GM19438 (cell line): ENCODE data around the gene INPP5E.

Source experiments
- ATAC-seq: cut with Tn5 transposase; IDR thresholded peaks from one replicate; pipeline ENCODE4 v1.9.1; 2021; ENCODE audit warnings: low read depth; ENCODE audit not compliant: unreplicated experiment

Gene INPP5E, protein sequence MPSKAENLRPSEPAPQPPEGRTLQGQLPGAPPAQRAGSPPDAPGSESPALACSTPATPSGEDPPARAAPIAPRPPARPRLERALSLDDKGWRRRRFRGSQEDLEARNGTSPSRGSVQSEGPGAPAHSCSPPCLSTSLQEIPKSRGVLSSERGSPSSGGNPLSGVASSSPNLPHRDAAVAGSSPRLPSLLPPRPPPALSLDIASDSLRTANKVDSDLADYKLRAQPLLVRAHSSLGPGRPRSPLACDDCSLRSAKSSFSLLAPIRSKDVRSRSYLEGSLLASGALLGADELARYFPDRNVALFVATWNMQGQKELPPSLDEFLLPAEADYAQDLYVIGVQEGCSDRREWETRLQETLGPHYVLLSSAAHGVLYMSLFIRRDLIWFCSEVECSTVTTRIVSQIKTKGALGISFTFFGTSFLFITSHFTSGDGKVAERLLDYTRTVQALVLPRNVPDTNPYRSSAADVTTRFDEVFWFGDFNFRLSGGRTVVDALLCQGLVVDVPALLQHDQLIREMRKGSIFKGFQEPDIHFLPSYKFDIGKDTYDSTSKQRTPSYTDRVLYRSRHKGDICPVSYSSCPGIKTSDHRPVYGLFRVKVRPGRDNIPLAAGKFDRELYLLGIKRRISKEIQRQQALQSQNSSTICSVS

DNA sequence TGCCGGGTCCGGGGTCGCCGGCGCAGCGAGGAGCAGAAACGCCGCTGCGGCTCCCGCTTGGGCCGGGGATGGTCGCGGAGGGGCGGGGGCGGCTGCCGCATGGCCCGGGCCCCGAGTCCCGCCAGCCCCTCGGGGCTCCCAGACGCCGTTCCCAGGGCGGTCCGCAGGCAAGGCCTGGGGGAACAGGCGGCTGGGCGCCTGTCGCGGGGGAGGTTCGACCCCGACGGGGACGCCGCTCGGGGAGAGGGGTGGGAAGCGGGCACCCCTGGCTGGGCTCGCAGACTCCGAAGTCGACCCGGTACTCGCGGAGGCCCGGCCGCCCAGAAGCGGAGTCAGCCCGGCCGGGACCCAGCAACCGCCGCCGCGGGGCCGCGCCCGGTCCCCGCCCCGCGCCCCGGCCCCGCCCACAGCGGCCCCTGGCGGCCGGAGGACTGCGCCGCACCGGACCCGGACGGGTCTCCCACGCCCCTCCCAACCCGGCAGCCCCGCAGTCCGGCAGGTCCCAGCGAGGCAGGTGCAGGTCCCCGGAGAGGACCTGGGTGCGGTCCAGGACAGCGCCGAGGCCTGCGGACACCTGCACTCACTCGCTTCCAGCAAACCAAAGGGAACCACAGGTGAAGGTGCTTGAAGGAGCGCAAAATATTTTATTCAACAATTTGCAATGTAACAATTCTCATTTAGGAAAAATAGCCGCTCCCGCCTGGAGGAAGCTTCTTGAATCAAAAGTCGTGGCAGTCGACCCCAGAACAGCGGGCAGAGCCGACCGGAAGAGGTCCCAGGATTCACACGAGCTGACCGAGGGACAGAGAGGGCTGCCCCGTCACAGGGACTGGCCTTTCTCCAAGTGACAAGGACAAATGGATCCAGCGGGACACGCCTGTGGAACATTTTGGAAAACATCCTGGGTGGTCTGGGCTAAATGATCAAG, at the start of gene INPP5E:
INPP5E (minus strand) TSS at position 365 of the 928 bp plus-strand sequence. CDS start 426 bp downstream, outside the sequence.
- peak; percentile 62 for ATAC-seq

DNA sequence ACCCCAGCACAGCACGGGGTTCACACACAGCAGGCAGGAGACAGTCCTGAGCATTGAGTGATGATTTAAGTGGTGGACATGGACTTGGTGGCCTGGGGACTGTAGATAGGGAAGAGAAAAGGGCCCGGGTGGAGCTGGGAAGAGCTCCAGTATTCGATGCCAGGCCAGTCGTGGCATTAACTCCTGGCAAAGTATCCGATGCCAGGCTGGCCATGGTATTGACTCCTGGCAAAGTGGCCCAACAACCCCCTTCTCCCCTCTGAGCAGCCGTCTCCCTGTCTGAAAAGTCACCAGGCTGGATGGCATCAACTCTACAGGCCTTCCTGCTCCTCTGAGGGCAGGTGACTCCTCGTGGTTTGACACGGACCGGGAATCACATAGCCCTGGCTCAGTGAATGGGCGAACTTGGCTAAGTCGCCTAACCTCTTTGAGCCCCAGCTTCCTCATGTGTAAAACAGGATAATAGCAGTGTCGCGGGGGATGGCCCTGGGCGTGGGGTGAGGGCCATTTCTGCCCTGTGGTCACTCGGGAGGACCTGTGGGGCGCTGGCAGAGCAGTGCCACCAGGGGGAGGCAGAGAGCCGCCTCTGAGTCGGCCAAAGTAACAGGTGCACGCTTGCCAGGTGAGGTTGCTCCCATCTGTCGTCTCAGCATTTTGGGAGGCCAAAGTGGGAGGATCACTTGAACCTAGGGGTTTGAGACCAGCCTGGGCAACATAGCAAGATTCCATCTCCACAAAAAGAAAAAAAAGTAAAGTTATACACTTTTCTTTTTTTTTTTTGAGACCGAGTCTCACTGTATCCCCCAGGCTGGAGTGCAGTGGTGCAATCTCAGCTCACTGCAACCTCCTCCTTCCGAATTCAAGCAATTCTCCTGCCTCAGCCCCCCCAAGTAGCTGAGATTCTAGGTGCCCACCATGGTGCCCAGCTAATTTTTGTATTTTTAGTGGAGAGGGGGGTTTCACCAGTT, 48.9 kb upstream of the INPP5E start:
- ATAC-seq: no peak

GRCh38 chr9:136487672-136488071, 48.0 kb upstream of the INPP5E start:
- no peak for ATAC-seq

GRCh38 chr9:136486823-136487620, 47.4 kb upstream of the INPP5E start:
- ATAC-seq: no peak

DNA sequence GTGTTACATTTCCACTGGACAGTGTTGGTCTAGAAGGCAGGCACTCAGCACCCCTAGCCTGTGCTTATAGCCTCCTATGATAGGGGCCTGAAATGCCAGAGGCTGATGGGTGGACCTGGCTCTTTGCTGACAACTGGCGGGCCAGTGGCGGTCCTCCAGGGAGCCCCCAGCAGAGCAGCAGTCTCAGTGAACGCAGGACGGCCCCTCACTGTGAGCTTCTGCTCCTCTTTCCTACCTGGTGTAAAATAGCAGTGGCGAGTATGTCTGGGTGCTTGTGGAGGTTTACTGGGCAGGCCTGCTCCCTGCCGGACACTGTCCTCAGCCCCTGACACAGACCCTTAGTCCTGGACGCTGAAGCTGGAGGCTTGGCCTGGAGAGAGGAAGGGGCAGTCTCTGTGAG, 46.5 kb upstream of the INPP5E start:
- ATAC-seq: no peak

GRCh38 chr9:136485049-136486045, 45.7 kb upstream of the INPP5E start:
- ATAC-seq: no peak

DNA sequence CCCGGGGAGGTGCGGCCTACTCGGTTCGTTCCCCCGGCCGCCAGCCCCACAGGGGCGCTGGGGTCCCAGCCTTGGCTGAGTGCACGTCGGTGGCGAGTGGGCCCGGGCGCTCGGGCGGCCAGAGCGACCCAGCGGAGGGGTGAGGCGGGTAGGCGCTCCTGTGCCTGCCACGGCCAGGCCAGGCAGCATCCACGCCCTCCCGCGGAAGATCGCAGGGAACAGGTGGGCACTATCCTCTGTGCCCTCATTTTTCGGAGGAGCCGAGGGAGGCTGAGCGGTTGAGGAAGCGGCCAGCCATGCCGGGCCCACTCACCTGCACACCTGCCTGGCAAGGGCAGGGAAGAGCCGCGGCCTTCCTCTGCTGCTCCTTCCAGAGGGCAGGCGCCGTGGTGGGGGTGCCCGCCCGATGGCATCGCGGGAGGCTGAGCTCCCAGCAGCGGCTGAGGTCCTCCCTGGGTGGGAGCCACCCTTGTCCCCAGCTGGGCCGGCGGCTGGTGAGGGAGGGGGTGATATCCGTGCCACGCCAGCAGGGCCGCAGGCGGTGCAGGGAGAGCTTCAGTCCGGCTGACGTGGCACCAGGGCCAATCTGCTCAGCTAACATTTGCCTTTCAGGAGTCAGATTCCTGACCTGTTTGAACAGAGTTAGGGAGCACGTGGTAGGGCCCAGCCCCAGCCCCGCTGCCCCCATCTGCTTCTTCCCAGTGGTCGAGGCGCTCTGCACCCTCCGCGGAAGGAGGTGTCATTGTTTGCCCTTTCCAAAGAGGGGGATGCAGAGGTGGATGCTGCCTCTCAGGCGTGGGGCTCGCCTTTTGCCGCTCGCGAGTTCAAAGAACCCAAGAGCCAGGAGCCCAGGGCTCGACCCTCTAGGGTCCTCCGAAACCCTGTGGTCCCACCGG, 44.8 kb upstream of the INPP5E start:
- no peak for ATAC-seq

- ATAC-seq: peak; percentile 66
These were observed 44.0 kb upstream of the INPP5E start for GRCh38 chr9:136483589-136484152.

DNA sequence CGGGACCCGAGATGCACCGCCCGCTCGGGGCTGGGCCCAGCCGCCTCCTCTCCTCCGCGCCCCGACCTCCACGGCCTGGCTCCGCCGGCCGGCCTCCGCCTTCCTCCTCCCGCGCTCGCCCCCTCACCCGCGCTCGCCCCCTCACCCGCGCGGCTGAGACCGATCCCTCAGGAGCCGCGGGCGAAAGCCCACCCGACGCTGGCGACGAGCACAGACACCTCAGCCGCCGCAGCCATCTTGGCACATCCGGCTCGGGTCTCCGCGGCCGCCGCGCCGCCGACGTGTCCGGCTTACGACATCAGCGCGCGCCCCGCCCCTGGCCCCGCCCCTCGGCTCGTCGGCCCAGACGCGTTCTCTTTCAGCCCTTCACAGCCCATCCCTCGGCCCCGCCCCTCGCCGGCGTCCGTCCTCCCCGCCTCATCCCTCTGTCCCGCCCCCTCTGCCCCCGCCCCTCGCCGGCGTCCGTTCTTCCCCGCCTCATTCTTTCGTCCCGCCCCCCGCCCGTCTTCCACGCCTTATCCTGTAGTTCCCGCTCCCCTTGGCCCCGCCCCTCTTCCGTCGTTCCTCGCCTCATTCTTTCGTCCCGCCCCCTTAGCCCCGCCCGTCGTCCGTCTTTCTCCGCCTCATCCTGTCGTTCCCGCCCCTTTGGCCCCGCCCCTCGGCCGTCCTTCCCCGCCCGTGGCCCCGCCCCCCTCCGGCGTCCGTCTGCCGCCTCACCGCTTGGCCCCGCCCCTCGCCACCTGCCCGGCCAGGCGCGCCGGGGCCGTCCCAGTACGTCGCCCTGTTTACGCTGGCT, 43.3 kb upstream of the INPP5E start, which contains the start of gene SEC16A:
SEC16A (minus strand) TSS at position 248 of the 796 bp plus-strand sequence. CDS start 5,425 bp downstream, outside the sequence.
- ATAC-seq: peak; percentile 44

GRCh38 chr9:136482046-136482792, 42.6 kb upstream of the INPP5E start:
- ATAC-seq: no peak

GRCh38 chr9:136481558-136481957, 41.9 kb upstream of the INPP5E start:
- no peak for ATAC-seq

DNA sequence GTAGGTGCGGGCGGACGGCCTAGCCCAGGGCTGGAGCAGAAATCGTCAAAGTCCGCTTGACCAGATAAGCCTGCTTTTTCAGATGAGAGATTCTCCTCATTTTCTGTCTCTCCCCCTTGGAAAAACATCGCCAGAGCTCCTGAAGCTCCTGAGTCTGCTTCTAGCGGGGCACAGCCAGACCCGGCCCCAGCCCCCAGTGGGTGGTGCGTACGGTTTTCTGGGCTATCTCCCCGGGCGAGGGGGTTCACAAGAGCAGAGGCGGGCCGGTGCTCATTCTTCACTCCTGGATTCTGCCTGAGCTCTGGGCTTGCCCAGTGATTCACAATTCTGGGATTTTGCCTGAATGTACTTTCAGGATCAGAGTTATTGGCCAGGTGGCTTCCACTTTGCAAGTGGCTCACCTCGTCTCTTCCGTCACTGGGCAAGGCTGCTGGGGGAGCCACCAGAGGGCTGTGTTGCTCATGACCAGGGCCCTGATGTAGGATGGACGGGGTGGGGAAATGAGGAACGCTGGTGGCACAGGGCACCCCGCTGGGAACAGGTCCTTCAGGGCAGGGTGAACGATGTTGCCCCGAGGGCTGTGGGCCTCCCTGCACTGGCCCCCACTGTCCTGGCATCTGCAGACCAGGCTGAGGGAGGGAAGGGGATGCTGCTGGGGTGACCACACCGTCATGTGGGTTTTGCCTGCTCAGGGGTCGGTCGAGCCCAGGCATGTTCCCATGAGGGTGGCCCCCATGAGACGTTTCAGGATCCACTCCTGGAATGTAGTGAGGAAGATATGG, 36.9 kb upstream of the INPP5E start:
- no peak for ATAC-seq

DNA sequence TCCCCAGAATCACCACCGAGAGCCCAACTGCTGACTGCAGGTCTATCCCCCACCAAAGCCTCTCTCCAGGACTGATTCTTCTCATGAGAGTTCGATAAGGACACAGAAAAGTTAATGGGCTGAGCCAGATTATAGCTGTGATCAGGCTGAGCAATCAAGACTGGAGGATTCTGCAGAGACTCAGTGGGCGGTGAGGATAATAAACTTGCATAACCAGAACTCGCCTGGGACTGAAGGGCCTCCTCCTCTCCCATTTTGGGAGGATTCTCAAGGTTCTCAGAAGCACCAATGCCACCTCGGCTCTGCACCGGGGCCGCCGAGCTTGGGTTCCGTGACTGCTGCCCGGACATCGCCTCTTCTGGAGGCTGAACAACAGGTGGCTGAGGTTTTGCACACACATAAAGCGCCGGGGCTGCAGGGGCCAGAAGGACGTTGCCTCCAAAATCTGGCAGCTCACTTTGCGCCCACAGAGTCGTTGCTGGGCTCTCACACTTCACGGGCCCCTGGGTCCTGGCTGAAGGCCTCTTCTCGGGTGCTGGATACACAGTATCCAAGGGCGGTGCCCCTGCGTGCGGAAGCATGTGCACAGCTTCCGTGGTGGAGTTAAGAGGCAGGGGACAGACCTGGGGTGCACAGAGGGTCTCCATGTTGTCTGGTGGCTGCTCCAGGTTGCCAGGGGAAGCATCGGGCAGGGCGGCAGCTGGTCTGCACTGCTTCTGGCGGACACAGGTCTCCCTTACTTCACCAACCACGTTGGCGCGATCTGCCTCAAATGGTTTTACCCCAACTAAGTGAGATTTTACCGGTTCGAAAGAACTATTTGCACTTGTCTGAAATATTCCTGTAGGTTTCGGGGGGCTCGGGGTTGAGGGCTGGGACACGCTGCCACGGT, 35.6 kb upstream of the INPP5E start:
- ATAC-seq: no peak
